Measurements from ENCODE around the gene DMRT3.

The DMRT3 gene

GRCh38 chr9:1002678-1003077, 26.2 kb downstream of the DMRT3 start:
- DNase-seq (ENCODE audit: low read depth): no peak

GRCh38 chr9:1005043-1005667, 28.7 kb downstream of the DMRT3 start:
- DNase-seq (ENCODE audit: low read depth): no peak

GRCh38 chr9:1007312-1007711, 30.9 kb downstream of the DMRT3 start:
- DNase-seq (ENCODE audit: low read depth): no peak

DNA sequence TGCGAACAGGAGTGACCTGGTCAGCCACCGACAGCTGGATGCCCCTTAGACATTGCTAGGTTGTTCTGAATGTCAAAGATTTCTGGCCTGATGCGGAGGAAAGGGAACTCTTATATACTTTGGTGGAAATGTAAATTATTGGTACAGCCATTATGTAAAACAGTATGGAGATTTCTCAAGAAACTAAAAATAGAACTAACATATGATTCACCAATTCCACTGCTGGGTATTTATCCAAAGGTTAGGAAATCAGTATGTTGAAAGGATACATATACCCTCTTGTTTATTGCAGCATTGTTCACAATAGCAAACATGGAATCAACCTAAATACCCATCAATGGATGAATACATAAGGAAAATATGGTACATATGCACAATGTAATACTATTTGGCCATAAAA, 31.8 kb downstream of the DMRT3 start:
- DNase-seq (ENCODE audit: low read depth): no peak

- DNase-seq (ENCODE audit: low read depth): peak; percentile 61
These were observed 32.7 kb downstream of the DMRT3 start for GRCh38 chr9:1009101-1009707.

DNA sequence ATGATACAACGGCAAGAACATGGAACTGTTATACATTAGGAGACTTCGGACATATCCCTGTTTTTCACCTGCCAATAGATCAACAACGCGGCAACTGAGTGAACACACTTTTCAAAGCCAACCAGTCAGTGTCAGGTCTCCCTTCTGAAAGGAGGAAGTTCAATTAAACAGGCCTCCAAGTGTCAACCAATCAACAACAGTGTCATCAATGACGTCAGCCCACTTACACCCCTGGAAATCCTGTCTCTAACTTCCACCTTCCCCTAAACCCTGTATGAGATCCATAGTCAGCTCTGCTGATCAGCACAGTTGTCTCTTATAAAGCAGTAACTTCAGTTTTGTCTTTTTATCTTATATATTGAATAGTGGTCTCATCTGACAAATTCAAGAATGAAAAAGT, 36.6 kb downstream of the DMRT3 start:
- no peak for DNase-seq (ENCODE audit: low read depth)

DNA sequence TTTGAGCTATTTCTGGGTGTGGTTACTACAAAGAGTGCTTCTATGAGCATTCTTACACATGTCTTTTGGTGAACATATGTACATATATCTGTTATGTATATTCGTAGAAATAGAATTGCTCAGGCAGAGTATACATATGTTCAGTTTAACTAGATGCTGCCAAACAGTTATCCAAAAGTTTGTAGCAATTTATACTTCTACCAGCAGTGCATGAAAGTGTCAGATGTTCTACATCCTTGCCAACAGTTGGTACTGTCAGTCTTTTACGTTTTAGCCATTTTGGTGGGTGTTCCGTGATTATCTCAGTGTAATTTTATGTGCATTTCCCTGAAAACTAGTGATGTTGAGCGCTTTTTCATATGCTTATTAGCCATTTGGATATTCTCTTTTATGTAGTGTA, 37.8 kb downstream of the DMRT3 start:
- no peak for DNase-seq (ENCODE audit: low read depth)

GRCh38 chr9:1014640-1015039, 38.2 kb downstream of the DMRT3 start:
- no peak for DNase-seq (ENCODE audit: low read depth)

DNA sequence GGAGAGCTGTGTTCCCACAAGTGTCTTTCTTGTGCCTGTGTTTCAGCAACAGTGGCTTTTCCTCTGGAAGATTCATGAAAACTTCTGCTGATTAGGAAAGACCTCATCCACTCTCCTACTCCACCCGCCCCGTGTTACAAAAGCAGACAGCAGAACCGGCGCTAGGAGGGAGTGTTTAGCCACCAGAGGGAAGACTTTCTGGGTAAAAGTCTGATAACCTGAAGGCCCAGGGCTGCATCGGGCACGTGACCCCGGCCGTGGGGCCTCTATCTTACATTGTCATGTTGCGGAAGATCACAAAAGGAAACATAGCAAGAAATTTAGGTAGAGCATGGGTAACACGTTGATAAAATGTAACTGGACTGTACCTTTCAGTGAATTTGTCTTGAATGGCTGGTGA, 41.7 kb downstream of the DMRT3 start:
- no peak for DNase-seq (ENCODE audit: low read depth)

DNA sequence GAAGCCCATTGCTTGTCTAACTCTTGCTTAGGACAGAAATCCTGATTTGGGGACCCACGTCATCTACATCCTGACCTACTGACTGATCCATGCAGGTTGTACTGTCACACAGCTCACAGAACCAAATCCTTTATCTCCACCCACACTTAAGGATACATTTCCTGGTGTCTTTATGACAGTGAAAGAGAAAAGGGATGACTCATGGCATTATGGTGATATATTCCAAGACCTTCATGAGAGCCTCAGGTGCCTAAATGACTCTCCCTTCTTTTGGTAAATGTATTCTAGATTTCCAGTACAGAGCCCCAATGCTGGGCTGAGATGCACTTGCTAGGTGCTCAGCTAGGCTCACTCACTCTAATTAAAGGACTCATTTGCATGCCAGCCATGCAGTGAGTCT, 47.7 kb downstream of the DMRT3 start:
- no peak for DNase-seq (ENCODE audit: low read depth)

DNA sequence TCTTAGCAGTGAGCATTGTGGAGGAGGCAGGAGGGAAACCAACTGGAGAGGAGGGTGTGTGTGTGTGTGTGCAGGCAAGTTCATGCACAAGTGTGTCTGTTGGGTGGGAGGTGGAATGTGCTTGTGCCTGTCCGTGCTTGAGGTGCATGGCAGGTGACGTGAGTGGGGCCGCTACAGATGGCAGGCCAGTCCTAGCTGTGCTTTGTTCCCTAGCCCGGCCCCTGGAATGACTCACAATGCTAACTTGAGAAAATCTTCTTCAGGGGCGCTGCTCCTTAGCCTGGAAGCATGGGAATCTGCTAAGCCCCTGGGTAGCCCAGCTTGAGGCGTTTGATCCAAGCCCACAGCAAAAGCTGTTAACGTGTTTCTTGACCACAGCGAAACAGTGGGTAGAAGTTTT, 48.7 kb downstream of the DMRT3 start:
- DNase-seq (ENCODE audit: low read depth): no peak

DNA sequence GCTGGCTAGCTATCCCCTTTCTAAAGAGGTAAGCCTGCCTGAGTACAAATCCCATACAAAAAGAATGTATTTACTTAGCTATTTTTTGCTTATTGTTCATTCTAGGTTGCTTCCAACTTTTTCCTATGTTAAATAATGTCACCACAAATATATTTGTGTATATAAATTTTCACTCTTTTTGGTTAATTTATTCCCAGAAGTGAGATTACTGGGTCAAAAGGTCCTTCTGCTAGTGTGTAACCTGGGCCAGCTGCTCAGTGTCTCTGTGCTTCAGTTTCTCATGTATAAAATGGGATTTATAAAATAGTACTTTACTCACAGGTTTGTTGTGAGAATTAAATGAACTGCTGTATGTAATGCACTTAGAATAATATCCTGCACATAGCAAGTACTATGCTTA, 49.8 kb downstream of the DMRT3 start:
- DNase-seq (ENCODE audit: low read depth): no peak

DNA sequence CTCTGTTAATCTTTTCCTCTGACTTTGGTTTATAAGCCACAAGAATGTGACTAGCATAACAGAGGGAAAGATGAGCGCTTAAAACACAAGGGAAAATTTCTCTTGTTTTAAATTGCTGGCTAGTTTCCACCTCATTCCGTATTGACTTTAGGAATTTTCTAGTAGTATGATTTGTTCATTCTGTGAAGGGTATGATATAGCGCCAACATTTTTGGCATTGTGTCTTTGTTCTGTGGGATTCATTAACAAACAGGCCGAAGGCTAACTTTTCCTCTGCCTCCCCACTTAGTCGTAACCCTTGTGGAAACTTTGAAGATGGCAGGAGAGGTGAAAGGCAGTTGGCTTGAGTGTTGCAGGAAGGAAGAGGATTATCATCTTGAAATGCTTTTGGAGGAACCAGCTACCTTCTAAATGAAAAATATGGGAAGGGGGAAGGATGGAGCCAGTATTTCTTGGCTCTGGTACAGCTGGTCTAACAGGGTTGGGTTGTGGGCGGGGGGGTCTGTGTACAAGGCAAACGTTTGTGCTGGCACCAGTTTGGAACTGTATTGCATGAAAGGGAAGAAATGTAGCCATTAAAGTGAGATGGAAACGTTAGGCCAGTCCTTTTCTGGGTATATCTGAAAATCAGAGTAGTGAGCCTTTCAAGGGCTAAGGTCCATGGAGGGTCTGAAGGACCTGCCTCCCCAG, 52.2 kb downstream of the DMRT3 start:
- no peak for DNase-seq (ENCODE audit: low read depth)

- DNase-seq (ENCODE audit: low read depth): no peak
These were observed 55.6 kb downstream of the DMRT3 start for GRCh38 chr9:1031951-1032601.

DNA sequence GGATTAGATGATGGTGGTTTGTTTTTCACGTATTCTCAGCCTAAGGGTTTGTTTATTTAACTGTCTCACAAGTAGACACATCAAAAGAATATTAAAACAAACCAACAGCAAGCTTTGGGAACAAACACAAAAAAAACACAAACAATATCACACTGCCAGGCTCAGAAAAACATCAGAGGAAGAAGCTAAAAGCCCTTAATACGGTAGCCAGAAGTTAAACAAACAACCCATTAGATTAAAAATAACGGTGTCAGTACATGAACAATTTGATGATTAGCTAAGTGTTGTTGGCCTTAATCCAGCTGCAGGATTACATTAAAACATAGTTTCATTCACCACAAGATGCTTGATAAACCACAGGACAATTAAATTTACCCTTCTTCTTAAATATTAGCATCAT, 57.8 kb downstream of the DMRT3 start:
- no peak for DNase-seq (ENCODE audit: low read depth)

DNA sequence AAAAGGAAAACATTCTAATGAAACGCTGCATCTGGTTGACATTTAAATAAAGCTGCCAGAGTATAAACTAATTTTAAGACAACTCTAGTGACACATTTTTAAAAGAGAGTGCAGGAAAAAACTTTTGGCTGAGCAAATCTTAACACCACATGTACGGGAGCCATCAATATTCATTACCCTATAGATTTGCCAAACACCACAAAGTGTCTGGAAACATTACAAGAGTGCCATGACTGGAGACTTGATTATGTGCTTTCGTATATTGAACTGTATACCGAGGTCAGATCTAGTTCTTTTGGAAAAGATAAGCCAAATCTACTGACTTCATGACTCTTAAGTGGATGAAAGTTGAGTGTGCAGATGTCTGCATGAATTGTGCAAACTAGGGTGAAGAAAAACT, 63.1 kb downstream of the DMRT3 start:
- no peak for DNase-seq (ENCODE audit: low read depth)

Measured in stimulated activated CD8-positive, alpha-beta memory T cell treated with anti-CD3 and anti-CD28 coated beads, Interleukin-15, amount 100 ng/mL, for 1 hour (primary cell).